ENCODE results near the gene PRKCA.

DNA sequence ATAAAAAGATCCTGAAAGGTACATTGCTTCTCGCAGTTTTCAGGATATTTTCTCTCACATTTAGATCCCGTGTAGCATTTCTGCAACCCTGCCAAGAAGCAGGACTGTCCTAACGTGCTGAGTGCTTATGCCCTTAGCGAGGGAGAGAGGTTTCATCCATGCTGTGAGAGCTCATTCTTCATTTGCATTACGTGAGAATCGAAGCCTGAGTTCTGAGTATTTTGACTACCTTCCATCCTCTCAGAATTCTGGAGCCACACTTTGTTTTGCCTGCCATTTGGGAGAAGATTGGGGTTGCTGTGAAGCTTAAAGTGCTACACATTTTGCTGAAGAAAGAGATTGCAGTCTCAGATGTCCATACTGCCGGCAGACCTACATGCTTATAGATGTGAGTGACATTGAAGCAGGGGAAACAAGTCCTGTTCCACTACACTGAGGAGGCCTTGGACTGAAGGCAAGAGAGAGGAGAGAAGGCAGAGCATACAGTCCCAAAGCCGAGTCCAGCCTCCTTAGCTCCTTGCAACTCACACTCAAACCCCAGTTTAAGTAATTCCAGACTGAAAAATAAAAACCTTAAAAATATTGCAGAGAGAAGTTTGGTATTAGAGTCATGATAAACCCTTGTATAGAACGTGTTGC lies 183.0 kb downstream of the PRKCA start:
- TF ChIP-seq, protein P1, sequence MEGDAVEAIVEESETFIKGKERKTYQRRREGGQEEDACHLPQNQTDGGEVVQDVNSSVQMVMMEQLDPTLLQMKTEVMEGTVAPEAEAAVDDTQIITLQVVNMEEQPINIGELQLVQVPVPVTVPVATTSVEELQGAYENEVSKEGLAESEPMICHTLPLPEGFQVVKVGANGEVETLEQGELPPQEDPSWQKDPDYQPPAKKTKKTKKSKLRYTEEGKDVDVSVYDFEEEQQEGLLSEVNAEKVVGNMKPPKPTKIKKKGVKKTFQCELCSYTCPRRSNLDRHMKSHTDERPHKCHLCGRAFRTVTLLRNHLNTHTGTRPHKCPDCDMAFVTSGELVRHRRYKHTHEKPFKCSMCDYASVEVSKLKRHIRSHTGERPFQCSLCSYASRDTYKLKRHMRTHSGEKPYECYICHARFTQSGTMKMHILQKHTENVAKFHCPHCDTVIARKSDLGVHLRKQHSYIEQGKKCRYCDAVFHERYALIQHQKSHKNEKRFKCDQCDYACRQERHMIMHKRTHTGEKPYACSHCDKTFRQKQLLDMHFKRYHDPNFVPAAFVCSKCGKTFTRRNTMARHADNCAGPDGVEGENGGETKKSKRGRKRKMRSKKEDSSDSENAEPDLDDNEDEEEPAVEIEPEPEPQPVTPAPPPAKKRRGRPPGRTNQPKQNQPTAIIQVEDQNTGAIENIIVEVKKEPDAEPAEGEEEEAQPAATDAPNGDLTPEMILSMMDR (IDR thresholded peaks at IDR 0.05) = no peak
- TF ChIP-seq EP300 (IDR thresholded peaks at IDR 0.05) = no peak
